ENCODE data around the gene CFAP54. TPM values are rescaled to one million over a fixed set of nuclear protein-coding genes. Genes with fewer than 3 reads are reported as not detected.
A peak's percentile ranks its signal among the peaks of the same experiment; 100 is the strongest.

The CFAP54 gene
- total and polyA plus RNA-seq, 3 experiments from 2014 or later: 0.08 to 0.88 (median 0.66) TPM

DNA sequence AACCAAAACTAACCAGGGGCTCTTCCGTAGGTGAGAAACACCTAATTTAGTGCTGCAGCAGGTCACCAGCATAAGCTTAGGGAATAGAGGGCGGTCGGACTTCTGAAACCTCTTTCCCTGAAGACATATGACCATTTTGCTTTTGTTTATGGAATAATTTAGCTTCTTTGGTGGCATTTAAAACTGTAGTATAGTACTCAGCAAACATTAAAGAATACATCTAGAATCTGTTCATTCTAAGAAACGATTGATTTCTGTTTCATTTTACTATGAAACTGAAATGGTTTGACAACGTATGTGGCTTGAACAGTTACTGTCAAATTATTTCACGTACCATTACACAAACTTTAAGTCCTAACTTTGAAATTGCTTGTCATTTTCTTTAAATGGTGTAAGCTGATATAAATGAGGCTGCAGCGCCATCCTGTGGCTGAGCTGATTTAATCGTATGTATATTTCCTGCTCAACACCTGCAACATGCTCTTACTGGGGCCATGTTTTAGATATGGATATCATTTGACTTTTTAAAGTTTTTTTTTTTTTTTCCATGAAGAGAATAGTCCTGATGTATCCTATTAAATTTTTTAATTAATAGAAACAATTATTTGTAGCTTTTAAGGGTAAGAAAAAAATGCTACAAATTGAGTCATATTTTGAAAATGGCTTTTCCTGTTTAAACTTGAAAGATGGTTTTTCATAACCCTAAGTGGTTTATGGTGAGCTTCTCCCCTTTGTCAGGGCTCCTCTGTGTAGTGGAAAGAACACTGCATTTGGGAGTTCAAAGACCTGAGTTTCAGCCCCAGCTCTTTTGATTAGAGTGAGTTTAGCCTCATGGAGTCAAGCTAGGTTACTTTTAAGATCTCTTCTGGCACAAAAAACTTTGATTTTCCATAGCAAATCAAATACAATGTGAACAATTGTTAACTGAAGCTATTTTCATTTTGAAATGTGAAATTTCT lies 27.4 kb downstream of the CFAP54 start:
- DNase-seq: peak; percentile 72 to 89 (median 77)
- Histone ChIP-seq H3K4me3 (ENCODE audit: low read length) (no peak overlapping the region), H3K36me3 (ENCODE audit: insufficient read depth, low read length) (no peaks in the 10 kb centered on the region), H3K4me1 (ENCODE audit: insufficient read depth, low read length) (peaks cover 5% of the 10 kb centered on the region), H3K27ac (ENCODE audit: low read depth, low read length) (no peak overlapping the region), H3K9me3 (ENCODE audit: low read length) (no peaks in the 10 kb centered on the region), H3K27me3 (ENCODE audit: insufficient read depth, low read length, poor library complexity, severe bottlenecking) (no peaks in the 10 kb centered on the region)
- Mint-ChIP-seq H3K36me3 (no peaks in the 10 kb centered on the region), H3K9me3 (no peaks in the 10 kb centered on the region), H3K27ac (peak overlapping the region; percentile 26 to 88 (median 68)), H3K4me1 (peaks cover 5 to 7% (median 6%) of the 10 kb centered on the region in 3 donors), H3K27me3 (no peaks in the 10 kb centered on the region), H3K4me3 (peak overlapping the region in 4 of 7 donors; percentile 39 to 69 (median 57))
- ChIA-PET POLR2A (interaction anchor here (0.6 to 2.2 kb wide), 8 partner anchors 27 to 962 kb away, joined by 3 to 14 read pairs (median 4); partner anchors contain the start of genes CDK17 and CFAP54), CTCF (interaction anchor here (0.5 to 4.4 kb wide), 42 partner anchors 9 to 518 kb away, joined by 3 to 68 read pairs (median 4); partner anchors contain the start of genes CDK17 and CFAP54)

- Mint-ChIP-seq H3K9me3 (no peaks in the 10 kb centered on the region), H3K4me1 (peaks cover 5 to 7% (median 6%) of the 10 kb centered on the region in 3 donors), H3K27me3 (no peaks in the 10 kb centered on the region), H3K4me3 (no peak overlapping the region), H3K36me3 (no peaks in the 10 kb centered on the region), H3K27ac (peak overlapping the region in 1 of 8 donors; percentile 61)
- no peak for DNase-seq
- Histone ChIP-seq H3K27ac (ENCODE audit: low read depth, low read length) (no peak overlapping the region), H3K9me3 (ENCODE audit: low read length) (no peaks in the 10 kb centered on the region), H3K27me3 (ENCODE audit: insufficient read depth, low read length, poor library complexity, severe bottlenecking) (no peaks in the 10 kb centered on the region), H3K4me3 (ENCODE audit: low read length) (no peak overlapping the region), H3K36me3 (ENCODE audit: insufficient read depth, low read length) (no peaks in the 10 kb centered on the region), H3K4me1 (ENCODE audit: insufficient read depth, low read length) (peaks cover 5% of the 10 kb centered on the region)
- ChIA-PET POLR2A (no interaction called here), CTCF (interaction anchor here (1.0 kb wide), 1 partner anchor 458 kb away, joined by 3 read pairs; no protein-coding TSS in a partner anchor)
These were observed 31.4 kb downstream of the CFAP54 start for GRCh38 chr12:96520767-96521166.

- no peak for DNase-seq
- ChIA-PET CTCF (interaction anchor here (1.1 kb wide), 1 partner anchor 33 kb away, joined by 5 read pairs; the partner anchor contains the start of gene CFAP54), POLR2A (no interaction called here)
- no peak overlapping the region for H3K4me3 Mint-ChIP-seq
- H3K27me3 ChIP-seq (ENCODE audit: insufficient read depth, low read length, poor library complexity, severe bottlenecking): no peaks in the 10 kb centered on the region
- no peaks in the 10 kb centered on the region for H3K27me3 Mint-ChIP-seq
- H3K9me3 ChIP-seq (ENCODE audit: low read length): no peaks in the 10 kb centered on the region
- no peaks in the 10 kb centered on the region for H3K36me3 Mint-ChIP-seq
- no peak overlapping the region for H3K27ac Mint-ChIP-seq
- H3K27ac ChIP-seq (ENCODE audit: low read depth, low read length): no peak overlapping the region
- H3K4me1 ChIP-seq (ENCODE audit: insufficient read depth, low read length): no peaks in the 10 kb centered on the region
- no peak overlapping the region for H3K4me3 ChIP-seq (ENCODE audit: low read length)
- no peaks in the 10 kb centered on the region for H3K9me3 Mint-ChIP-seq
- peaks cover 2 to 7% (median 4%) of the 10 kb centered on the region in 3 donors for H3K4me1 Mint-ChIP-seq
- H3K36me3 ChIP-seq (ENCODE audit: insufficient read depth, low read length): no peaks in the 10 kb centered on the region
These were observed 32.7 kb downstream of the CFAP54 start for GRCh38 chr12:96521895-96522682.

DNA sequence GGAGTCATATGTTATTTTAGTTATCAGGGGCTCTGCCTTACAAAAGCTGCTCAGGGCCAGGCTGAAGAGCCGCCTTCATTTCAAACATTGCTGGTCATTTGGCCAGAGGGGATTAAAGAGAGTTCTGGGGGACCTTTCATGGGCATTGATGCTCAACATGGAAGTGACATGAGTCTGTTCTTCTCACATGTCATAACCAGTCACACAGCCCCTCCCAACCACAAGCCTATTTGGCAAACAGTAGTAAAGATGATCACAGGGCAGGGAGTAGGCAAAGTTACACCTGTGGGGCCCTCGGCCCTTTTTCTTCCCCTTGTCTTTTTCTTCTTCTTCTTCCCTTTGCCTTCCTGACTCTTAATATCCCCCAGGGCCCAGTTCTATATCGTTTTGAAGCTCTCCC lies 33.3 kb downstream of the CFAP54 start:
- ChIA-PET POLR2A (no interaction called here), CTCF (interaction anchor here (1.1 kb wide), 1 partner anchor 33 kb away, joined by 5 read pairs; the partner anchor contains the start of gene CFAP54)
- Mint-ChIP-seq H3K4me3 (no peak overlapping the region), H3K36me3 (peaks cover 0 to 2% (median 0%) of the 10 kb centered on the region in 3 donors), H3K4me1 (peaks cover 2 to 7% (median 4%) of the 10 kb centered on the region in 3 donors), H3K9me3 (no peaks in the 10 kb centered on the region), H3K27me3 (no peaks in the 10 kb centered on the region), H3K27ac (no peak overlapping the region)
- Histone ChIP-seq H3K9me3 (ENCODE audit: low read length) (no peaks in the 10 kb centered on the region), H3K4me1 (ENCODE audit: insufficient read depth, low read length) (no peaks in the 10 kb centered on the region), H3K36me3 (ENCODE audit: insufficient read depth, low read length) (no peaks in the 10 kb centered on the region), H3K27me3 (ENCODE audit: insufficient read depth, low read length, poor library complexity, severe bottlenecking) (no peaks in the 10 kb centered on the region), H3K27ac (ENCODE audit: low read depth, low read length) (no peak overlapping the region), H3K4me3 (ENCODE audit: low read length) (no peak overlapping the region)
- DNase-seq: no peak

DNA sequence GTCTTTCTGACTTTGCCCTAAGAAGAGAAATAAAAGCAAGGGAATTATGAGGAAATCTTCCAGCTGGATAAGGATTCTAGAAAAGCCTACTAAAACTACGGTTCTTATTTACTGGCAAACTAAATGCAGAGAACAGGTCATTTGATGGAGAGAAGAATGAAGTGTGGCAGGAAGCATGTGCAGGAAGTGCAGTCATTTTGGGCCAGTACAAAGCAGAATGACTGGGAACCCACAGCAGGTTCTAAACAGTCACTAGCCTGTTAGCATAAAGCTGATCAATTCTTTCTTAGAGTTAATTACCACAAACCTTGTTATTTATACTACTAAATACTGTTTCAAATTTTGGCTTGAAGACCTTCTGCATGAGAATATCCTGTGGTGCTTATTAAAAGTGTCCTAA lies 36.7 kb downstream of the CFAP54 start:
- H3K27me3 Mint-ChIP-seq: no peaks in the 10 kb centered on the region
- Histone ChIP-seq H3K4me1 (ENCODE audit: insufficient read depth, low read length) (no peaks in the 10 kb centered on the region), H3K4me3 (ENCODE audit: low read length) (no peak overlapping the region), H3K27me3 (ENCODE audit: insufficient read depth, low read length, poor library complexity, severe bottlenecking) (no peaks in the 10 kb centered on the region), H3K36me3 (ENCODE audit: insufficient read depth, low read length) (no peaks in the 10 kb centered on the region), H3K27ac (ENCODE audit: low read depth, low read length) (no peak overlapping the region), H3K9me3 (ENCODE audit: low read length) (no peaks in the 10 kb centered on the region)
- H3K4me1 Mint-ChIP-seq: peaks cover 2 to 7% (median 4%) of the 10 kb centered on the region in 3 donors
- ChIA-PET CTCF (interaction anchor here (1.1 to 1.8 kb wide), 2 partner anchors 10 to 36 kb away, joined by 4 to 8 read pairs; partner anchors contain the start of gene CFAP54), POLR2A (no interaction called here)
- peaks cover 0 to 8% (median 1%) of the 10 kb centered on the region in 3 donors for H3K36me3 Mint-ChIP-seq
- DNase-seq: no peak
- H3K27ac Mint-ChIP-seq: no peak overlapping the region
- H3K4me3 Mint-ChIP-seq: no peak overlapping the region
- peaks cover 0 to 4% (median 0%) of the 10 kb centered on the region in 5 donors for H3K9me3 Mint-ChIP-seq

DNA sequence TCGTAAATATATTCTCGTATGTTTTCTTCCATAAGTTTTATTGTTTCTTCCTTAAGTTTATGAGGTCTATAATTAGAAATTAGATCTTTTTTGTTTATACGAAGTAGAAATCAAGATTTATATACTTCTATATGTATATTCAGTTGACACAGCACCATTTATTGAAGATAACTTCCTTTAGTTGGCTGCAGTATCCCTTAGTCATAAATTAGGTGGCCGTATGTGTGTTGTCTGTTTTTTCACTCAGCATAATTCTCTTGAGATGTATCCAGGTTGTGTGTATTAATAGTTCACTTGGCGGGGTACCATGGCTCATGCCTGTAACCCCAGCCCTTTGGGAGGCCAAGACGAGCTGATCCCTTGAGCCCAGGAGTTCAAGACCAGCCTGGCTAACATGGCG lies 40.5 kb downstream of the CFAP54 start:
- Histone ChIP-seq H3K9me3 (ENCODE audit: low read length) (no peaks in the 10 kb centered on the region), H3K27ac (ENCODE audit: low read depth, low read length) (no peak overlapping the region), H3K4me3 (ENCODE audit: low read length) (no peak overlapping the region), H3K27me3 (ENCODE audit: insufficient read depth, low read length, poor library complexity, severe bottlenecking) (no peaks in the 10 kb centered on the region), H3K36me3 (ENCODE audit: insufficient read depth, low read length) (no peaks in the 10 kb centered on the region), H3K4me1 (ENCODE audit: insufficient read depth, low read length) (no peaks in the 10 kb centered on the region)
- Mint-ChIP-seq H3K27ac (no peak overlapping the region), H3K36me3 (peaks cover 0 to 8% (median 1%) of the 10 kb centered on the region in 3 donors), H3K27me3 (peaks cover 0 to 3% of the 10 kb centered on the region in 2 donors), H3K4me3 (no peak overlapping the region), H3K9me3 (peaks cover 0 to 4% (median 0%) of the 10 kb centered on the region in 5 donors), H3K4me1 (peaks cover 2 to 7% (median 4%) of the 10 kb centered on the region in 3 donors)
- no peak for DNase-seq
- ChIA-PET CTCF (interaction anchor here (0.9 kb wide), 1 partner anchor 10 kb away, joined by 3 read pairs; no protein-coding TSS in a partner anchor), POLR2A (no interaction called here)

GRCh38 chr12:96534339-96534738 lies 45.0 kb downstream of the CFAP54 start:
- Histone ChIP-seq H3K27ac (ENCODE audit: low read depth, low read length) (no peak overlapping the region), H3K27me3 (ENCODE audit: insufficient read depth, low read length, poor library complexity, severe bottlenecking) (no peaks in the 10 kb centered on the region), H3K4me1 (ENCODE audit: insufficient read depth, low read length) (no peaks in the 10 kb centered on the region), H3K4me3 (ENCODE audit: low read length) (no peak overlapping the region), H3K9me3 (ENCODE audit: low read length) (no peaks in the 10 kb centered on the region), H3K36me3 (ENCODE audit: insufficient read depth, low read length) (no peaks in the 10 kb centered on the region)
- Mint-ChIP-seq H3K36me3 (peaks cover 0 to 3% (median 0%) of the 10 kb centered on the region in 3 donors), H3K4me3 (no peak overlapping the region), H3K27ac (no peak overlapping the region), H3K27me3 (peaks cover 2 to 11% of the 10 kb centered on the region in 2 donors), H3K4me1 (no peaks in the 10 kb centered on the region), H3K9me3 (peaks cover 0 to 3% (median 0%) of the 10 kb centered on the region in 5 donors)
- no peak for DNase-seq
- ChIA-PET CTCF (no interaction called here), POLR2A (no interaction called here)

Measured in CD8-positive, alpha-beta memory T cell (primary cell).